SJCRH30 (cell line): ENCODE measurements around the gene TMEM121B. TPM values are rescaled to one million over a fixed set of nuclear protein-coding genes. Genes with fewer than 3 reads are reported as not detected.

ENCODE experiments used
- DNase-seq, 2 experiments: peaks; one replicate each; pipeline ENCODE4 v3.0.0-alpha.2; 2015 to 2020
- H3K27ac ChIP-seq: fragments of 250-450 bp; sonication (Bioruptor Pico); 2 replicates; pipeline ENCODE4 v1.5.1; 2020; ENCODE audit warnings: mild to moderate bottlenecking, moderate library complexity
- H3K27me3 ChIP-seq: fragments of 250-450 bp; sonication (Bioruptor Pico); 2 replicates; pipeline ENCODE4 v1.5.1; 2020; ENCODE audit warnings: mild to moderate bottlenecking, moderate library complexity
- H3K36me3 ChIP-seq: fragments of 250-450 bp; sonication (Bioruptor Pico); 2 replicates; pipeline ENCODE4 v1.5.1; 2020; ENCODE audit warnings: mild to moderate bottlenecking, moderate library complexity
- H3K4me1 ChIP-seq: fragments of 250-450 bp; sonication (Bioruptor Pico); 2 replicates; pipeline ENCODE4 v1.5.1; 2020; ENCODE audit warnings: mild to moderate bottlenecking, moderate library complexity
- H3K4me3 ChIP-seq: fragments of 250-450 bp; sonication (Bioruptor Pico); 2 replicates; pipeline ENCODE4 v1.5.1; 2020; ENCODE audit warnings: mild to moderate bottlenecking, moderate library complexity
- H3K9me3 ChIP-seq: fragments of 250-450 bp; sonication (Bioruptor Pico); replicated peaks from 2 replicates; pipeline ENCODE4 v1.5.1; 2020; ENCODE audit warnings: mild to moderate bottlenecking, moderate library complexity
- total RNA-seq: library from RNA; depleted of rRNA; stranded (reverse); fragments of >200 nt; shearing (Covaris generic); gene quantifications from 2 replicates; pipeline ENCODE4 v1.2.3, GENCODE V29; 2014

Gene TMEM121B
- total RNA-seq, 1 experiment from 2014 or later = 1.9 TPM

DNA sequence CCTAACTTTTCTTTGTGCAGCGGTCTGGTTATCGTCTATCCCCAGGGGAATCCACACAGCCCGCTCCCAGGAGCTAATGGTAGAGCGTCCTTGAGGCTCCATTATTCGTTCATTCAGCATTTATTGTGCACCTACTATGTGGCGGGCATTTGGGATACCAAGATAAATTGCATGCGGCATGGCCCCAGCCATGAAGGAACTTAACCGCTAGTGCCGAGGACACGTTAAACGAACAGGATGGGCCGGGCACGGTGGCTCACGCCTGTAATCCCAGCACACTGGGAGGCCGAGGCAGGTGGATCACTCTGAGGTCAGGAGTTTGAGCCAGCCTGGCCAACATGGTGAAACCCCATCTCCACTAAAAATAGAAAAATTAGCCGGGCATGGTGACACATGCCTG is 11.2 kb downstream of the TMEM121B start:
- Histone ChIP-seq H3K27me3 (no peaks in the 10 kb centered on the region), H3K9me3 (no peaks in the 10 kb centered on the region), H3K4me1 (no peaks in the 10 kb centered on the region), H3K27ac (no peak overlapping the region), H3K36me3 (no peaks in the 10 kb centered on the region), H3K4me3 (no peak overlapping the region)
- DNase-seq = no peak

DNA sequence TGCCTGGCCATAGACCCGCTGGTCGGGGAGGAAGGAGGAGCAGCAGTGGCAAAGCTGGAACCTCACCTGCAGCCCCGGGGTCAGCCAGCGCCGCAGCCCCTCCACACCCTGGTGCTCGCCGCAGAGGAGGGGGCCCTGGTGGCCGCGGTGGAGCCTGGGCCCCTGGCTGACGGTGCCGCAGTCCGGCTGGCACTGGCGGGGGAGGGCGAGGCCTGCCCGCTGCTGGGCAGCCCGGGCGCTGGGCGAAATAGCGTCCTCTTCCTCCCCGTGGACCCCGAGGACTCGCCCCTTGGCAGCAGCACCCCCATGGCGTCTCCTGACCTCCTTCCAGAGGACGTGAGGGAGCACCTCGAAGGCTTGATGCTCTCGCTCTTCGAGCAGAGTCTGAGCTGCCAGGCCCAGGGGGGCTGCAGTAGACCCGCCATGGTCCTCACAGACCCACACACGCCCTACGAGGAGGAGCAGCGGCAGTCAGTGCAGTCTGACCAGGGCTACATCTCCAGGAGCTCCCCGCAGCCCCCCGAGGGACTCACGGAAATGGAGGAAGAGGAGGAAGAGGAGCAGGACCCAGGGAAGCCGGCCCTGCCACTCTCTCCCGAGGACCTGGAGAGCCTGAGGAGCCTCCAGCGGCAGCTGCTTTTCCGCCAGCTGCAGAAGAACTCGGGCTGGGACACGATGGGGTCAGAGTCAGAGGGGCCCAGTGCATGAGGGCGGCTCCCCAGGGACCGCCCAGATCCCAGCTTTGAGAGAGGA is 11.9 kb downstream of the TMEM121B start:
- no peaks in the 10 kb centered on the region for H3K36me3 ChIP-seq
- no peak overlapping the region for H3K27ac ChIP-seq
- DNase-seq = no peak
- H3K9me3 ChIP-seq = no peaks in the 10 kb centered on the region
- H3K4me1 ChIP-seq = no peaks in the 10 kb centered on the region
- no peaks in the 10 kb centered on the region for H3K27me3 ChIP-seq
- H3K4me3 ChIP-seq = no peak overlapping the region

DNA sequence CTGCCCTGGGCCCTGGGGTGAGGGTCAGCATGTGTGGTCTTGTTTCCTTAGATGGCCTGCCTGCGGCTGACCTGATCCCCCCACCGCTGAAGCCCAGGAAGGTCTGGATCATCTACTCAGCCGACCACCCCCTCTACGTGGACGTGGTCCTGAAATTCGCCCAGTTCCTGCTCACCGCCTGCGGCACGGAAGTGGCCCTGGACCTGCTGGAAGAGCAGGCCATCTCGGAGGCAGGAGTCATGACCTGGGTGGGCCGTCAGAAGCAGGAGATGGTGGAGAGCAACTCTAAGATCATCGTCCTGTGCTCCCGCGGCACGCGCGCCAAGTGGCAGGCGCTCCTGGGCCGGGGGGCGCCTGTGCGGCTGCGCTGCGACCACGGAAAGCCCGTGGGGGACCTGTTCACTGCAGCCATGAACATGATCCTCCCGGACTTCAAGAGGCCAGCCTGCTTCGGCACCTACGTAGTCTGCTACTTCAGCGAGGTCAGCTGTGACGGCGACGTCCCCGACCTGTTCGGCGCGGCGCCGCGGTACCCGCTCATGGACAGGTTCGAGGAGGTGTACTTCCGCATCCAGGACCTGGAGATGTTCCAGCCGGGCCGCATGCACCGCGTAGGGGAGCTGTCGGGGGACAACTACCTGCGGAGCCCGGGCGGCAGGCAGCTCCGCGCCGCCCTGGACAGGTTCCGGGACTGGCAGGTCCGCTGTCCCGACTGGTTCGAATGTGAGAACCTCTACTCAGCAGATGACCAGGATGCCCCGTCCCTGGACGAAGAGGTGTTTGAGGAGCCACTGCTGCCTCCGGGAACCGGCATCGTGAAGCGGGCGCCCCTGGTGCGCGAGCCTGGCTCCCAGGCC is 12.7 kb downstream of the TMEM121B start:
- H3K27ac ChIP-seq = no peak overlapping the region
- no peaks in the 10 kb centered on the region for H3K4me1 ChIP-seq
- no peaks in the 10 kb centered on the region for H3K9me3 ChIP-seq
- no peak for DNase-seq
- no peaks in the 10 kb centered on the region for H3K36me3 ChIP-seq
- H3K27me3 ChIP-seq = no peaks in the 10 kb centered on the region
- H3K4me3 ChIP-seq = no peak overlapping the region

DNA sequence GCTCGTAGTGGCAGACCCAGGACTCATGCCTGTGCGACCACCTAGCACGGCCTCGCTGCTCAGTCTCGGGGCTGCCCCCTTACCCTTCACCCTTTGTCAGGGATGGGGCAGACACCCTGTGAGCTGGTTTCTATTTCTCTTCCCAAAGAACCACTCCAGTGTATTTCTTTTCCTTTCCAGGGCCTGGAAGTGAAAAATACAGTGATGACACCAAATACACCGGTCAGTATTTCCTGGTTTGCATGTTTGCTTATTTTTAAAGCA is 13.7 kb downstream of the TMEM121B start:
- Histone ChIP-seq H3K36me3 (no peaks in the 10 kb centered on the region), H3K4me1 (no peaks in the 10 kb centered on the region), H3K27ac (no peak overlapping the region), H3K9me3 (no peaks in the 10 kb centered on the region), H3K4me3 (no peak overlapping the region), H3K27me3 (no peaks in the 10 kb centered on the region)
- no peak for DNase-seq

DNA sequence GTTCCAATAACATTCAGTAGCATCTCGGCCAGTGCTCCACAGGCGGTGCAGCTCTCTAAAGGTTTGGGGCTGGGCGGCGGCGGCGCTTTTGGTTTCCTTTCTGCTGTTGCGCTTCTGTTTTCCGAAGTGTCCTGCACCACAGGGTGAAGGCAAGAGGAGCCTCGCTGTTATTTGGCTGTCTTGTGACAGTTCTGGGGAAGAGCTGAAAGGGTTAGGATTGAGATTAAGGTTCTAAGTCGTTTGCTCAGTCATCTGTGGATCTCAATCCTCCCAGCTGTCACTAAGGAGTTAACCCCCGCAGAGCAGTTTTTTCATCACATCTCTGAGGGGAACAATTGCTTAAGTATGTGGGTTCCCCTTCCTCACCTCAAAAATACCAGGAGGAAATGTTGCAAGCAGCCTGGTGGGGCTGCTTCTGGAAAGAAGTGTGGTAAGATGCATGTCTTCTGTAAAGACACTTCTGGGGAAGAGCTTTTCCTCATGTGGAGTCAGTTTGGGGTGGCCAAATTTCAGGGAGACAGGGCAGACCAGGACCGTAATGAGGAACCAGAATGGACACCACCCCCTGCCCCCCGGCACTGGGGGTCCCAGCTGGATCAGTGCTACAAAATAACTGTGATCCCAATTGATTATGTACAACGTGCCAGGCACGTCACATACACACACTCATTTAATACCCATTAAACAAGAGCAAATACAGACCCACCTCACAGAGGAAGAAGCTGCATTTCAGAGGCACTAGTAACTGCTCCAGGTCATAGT is 14.2 kb downstream of the TMEM121B start:
- Histone ChIP-seq H3K4me3 (no peak overlapping the region), H3K4me1 (no peaks in the 10 kb centered on the region), H3K9me3 (no peaks in the 10 kb centered on the region), H3K27ac (no peak overlapping the region), H3K27me3 (no peaks in the 10 kb centered on the region), H3K36me3 (0 out of 2 replicates have a peak, but pooled peaks cover 2% of the 10 kb centered on the region)
- DNase-seq = no peak

DNA sequence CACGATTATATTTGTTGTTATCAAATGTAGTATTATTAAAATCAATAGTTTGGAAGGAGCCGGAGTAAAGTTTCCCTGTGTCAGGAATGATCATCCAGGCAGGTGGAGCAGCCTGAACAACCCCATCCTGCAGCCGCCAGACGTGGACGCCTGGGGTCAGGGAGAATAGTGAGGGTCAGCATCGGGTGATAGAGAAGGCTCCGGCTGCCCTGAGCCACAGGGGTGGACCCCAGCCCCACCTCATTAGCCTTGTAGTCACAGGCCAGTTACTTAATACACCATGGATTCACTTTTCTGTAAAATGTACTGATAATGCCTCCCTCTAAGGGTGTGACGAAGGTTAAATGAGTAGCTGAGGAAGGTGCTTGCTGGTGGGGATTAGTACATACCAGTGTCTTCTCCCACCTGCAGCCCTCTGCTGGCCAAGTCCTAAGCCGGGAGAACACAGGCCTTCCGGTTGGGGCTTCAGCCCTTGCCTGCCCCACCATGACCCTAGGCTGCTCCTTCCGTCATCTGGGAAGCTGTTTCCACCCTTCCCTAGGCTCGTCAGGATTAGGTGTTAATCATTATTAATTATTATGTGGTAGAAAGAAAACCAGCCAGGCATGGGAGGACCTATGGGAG is 14.9 kb downstream of the TMEM121B start:
- H3K36me3 ChIP-seq = 0 out of 2 replicates have a peak, but pooled peaks cover 2% of the 10 kb centered on the region

DNA sequence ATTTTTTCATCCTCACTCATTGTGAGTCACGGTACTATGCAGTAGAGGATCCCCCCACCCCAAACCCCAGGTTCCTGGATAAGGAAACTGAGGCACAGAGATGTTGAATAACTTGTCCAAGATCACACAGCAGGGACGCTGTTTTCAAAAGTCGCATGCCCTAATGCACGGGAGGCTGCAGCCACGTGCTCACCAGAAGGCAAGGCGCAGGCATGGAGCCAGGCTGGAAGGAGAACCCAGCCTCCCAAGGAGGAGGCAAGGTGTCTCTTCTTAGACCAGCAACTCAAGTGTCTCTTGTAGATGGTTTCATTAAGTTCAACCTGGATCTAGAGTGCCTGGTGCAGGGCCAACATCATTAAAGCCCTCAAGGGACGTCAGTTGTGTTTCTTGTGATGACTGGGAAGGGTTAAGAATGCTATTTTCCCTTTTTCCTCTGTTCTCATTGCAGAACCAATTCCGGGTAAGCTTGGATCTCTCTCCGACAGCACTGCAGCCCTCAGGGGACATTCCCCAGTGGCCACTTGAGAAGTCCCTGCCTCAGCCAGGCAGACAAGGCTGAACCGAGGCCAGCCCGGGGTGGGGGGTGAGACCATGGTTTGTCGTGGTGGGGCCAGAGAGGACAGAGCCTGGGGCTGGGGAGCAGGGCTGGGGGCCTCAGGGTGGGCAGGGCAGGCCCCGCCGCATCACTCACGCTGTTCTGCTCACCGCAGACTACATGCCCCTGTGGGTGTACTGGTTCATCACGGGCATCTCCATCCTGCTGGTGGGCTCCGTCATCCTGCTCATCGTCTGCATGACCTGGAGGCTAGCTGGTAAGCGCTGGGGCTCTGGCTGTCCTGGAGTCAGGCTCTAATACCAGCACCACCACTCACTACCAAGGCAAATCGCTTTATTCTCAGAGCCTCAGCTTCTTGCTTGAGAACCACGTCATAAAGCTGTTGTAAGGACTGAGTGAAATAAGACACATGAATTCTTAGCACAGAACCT is 15.7 kb downstream of the TMEM121B start:
- H3K9me3 ChIP-seq = no peaks in the 10 kb centered on the region
- H3K4me3 ChIP-seq = no peak overlapping the region
- 0 out of 2 replicates have a peak, but pooled peaks cover 2% of the 10 kb centered on the region for H3K36me3 ChIP-seq
- no peak overlapping the region for H3K27ac ChIP-seq
- DNase-seq = no peak
- no peaks in the 10 kb centered on the region for H3K27me3 ChIP-seq
- no peaks in the 10 kb centered on the region for H3K4me1 ChIP-seq

More for the DNA sequence above, 14.9 kb downstream of the TMEM121B start:
- H3K27me3 ChIP-seq = no peaks in the 10 kb centered on the region
- no peak overlapping the region for H3K4me3 ChIP-seq
- H3K9me3 ChIP-seq = no peaks in the 10 kb centered on the region
- no peak for DNase-seq
- no peaks in the 10 kb centered on the region for H3K4me1 ChIP-seq
- H3K27ac ChIP-seq = no peak overlapping the region

DNA sequence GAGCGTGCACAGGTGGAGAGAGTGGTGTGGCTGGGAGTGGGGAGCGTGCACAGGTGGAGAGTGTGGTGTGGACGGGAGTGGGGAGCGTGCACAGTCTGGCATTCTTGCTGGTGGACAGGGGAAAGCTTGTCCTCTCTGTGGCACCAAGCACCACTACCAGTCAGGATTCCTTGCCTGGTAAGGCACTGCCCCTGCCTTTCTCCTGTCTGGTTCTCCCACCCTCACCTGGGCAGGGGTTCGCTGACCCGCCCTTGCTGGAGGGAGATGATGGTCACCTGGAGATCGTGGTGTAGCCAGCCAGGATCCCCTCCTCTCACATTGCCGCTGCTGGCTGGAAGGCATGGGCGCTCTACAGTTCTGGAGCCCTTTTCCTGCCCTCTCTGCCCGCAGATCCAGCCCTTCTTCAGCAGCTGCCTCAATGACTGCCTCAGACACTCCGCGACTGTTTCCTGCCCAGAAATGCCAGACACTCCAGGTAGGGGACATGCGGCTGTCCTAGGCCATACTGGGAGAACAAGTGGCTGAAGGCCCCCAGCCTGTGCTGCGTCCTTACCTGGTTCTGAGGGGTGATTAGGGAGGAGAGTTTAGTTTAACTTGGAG is 16.7 kb downstream of the TMEM121B start:
- no peaks in the 10 kb centered on the region for H3K4me1 ChIP-seq
- H3K9me3 ChIP-seq = no peaks in the 10 kb centered on the region
- H3K36me3 ChIP-seq = 0 out of 2 replicates have a peak, but pooled peaks cover 2% of the 10 kb centered on the region
- H3K27me3 ChIP-seq = no peaks in the 10 kb centered on the region
- DNase-seq = no peak
- H3K4me3 ChIP-seq = no peak overlapping the region
- no peak overlapping the region for H3K27ac ChIP-seq

DNA sequence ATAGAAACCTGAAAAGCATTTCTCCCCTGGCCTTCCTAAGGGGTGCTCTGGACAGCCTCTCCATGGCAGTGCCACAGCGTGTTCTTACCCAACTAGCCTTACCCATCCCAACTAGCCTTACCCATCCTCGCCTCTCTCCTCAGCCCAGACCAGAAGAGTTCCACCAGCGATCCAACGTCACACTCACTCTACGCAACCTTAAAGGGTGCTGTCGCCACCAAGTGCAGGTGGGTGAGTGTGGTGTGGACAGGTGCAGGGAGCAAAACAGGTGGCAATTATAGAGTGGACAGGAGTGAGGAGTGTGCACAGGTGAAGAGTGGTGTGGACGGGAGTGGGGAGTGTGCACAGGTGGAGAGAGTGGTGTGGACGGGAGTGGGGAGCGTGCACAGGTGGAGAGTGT is 17.8 kb downstream of the TMEM121B start:
- H3K27ac ChIP-seq = no peak overlapping the region
- H3K9me3 ChIP-seq = no peaks in the 10 kb centered on the region
- H3K4me3 ChIP-seq = no peak overlapping the region
- no peak for DNase-seq
- H3K36me3 ChIP-seq = 0 out of 2 replicates have a peak, but pooled peaks cover 2% of the 10 kb centered on the region
- no peaks in the 10 kb centered on the region for H3K4me1 ChIP-seq
- no peaks in the 10 kb centered on the region for H3K27me3 ChIP-seq

DNA sequence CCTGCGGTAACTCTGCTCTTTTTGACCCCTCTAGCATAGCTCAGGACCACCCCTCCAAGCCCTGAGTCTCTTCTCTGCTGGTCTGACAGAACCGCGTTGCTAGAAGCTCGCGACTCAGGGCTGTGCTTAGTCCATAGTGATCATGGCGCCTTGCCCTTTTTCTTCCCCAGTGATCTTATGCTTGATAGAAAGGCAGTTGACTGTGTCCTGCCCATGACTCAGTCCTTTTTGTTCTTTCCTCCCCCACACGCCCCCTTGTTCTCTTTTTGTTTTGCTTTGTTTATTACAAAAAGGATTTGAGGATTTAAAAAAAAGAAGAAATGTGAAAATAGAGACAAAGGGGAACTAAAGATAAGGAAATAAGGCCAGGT is 18.9 kb downstream of the TMEM121B start:
- H3K36me3 ChIP-seq = 0 out of 2 replicates have a peak, but pooled peaks cover 2% of the 10 kb centered on the region
- H3K27me3 ChIP-seq = no peaks in the 10 kb centered on the region
- H3K4me1 ChIP-seq = no peaks in the 10 kb centered on the region
- H3K27ac ChIP-seq = no peak overlapping the region
- no peak for DNase-seq
- H3K9me3 ChIP-seq = no peaks in the 10 kb centered on the region
- H3K4me3 ChIP-seq = no peak overlapping the region

DNA sequence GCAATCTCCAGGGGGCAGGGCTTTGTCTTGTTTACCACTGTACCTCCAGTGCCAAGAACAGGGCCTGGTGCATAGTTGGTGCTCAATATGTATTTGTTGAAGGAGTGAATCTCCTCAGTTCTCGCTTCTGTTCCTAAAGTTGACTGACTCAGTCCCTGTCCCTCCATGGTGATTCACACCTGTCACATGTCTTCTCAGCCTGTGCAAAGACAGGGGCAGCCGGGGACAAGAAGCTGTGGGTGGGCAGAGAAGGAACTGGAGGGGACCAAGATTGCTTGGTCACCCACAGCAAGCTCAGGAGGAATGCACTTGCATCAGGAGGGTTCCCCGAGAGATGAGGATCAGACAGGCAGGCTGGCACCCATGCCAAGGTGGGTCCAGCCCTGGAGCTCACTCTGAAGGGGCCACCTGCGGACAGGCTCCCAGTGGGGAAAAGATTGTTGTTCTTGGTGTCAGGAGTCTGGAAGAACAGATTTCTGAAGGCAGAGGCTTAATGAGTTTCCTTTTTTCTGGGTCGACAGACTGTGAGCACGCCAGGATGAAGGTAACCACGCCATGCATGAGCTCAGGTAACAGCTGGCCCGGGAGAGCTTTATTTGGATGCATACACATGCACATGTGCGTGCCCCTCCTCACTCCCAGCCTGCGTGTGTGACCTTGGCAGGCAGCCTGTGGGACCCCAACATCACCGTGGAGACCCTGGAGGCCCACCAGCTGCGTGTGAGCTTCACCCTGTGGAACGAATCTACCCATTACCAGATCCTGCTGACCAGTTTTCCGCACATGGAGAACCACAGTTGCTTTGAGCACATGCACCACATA is 19.5 kb downstream of the TMEM121B start:
- no peaks in the 10 kb centered on the region for H3K27me3 ChIP-seq
- H3K9me3 ChIP-seq = no peaks in the 10 kb centered on the region
- DNase-seq = no peak
- no peaks in the 10 kb centered on the region for H3K4me1 ChIP-seq
- H3K4me3 ChIP-seq = no peak overlapping the region
- 0 out of 2 replicates have a peak, but pooled peaks cover 2% of the 10 kb centered on the region for H3K36me3 ChIP-seq
- H3K27ac ChIP-seq = no peak overlapping the region

DNA sequence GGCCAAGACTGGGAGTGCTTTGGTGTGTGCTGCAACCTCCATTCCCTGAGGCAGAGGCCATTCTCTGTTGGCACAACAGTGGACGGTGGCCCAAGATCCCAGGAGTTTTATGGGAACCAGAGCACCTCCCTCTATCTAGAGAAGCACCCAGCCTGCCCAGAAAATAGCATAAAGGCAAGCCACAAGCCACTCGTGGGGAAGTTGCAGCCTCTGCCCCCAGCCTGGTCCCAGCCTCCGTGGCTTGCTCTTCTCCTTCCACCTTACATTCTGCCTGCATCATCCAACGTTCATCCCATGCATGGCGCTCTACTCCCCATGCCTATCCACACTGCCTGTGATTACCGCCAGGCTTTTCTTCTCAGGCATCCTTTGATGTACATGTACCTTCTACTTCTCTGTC is 20.5 kb downstream of the TMEM121B start:
- H3K36me3 ChIP-seq = 0 out of 2 replicates have a peak, but pooled peaks cover 2% of the 10 kb centered on the region
- no peaks in the 10 kb centered on the region for H3K4me1 ChIP-seq
- no peak overlapping the region for H3K27ac ChIP-seq
- DNase-seq = no peak
- no peaks in the 10 kb centered on the region for H3K27me3 ChIP-seq
- no peaks in the 10 kb centered on the region for H3K9me3 ChIP-seq
- H3K4me3 ChIP-seq = no peak overlapping the region

DNA sequence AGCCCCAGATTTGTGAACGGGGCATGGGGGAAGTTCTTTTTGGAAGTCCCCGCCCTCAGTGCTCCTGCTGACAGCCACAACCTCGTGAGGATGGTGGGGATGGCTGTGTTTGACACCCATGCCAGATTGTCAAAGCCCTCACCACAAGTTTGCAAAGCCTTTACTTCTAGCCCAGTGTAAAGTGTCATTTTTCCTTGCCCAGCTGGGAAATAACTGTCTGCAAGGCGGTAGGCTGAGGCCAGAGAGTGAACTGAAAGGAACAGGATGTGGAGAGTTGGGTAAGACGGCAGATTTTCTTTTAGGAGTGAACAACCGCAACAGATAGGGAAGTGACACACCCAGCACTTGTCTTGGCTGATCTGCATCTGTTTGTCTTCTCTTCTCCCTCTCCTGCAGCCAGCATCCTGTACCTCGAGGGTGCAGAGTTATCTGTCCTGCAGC is 22.8 kb downstream of the TMEM121B start:
- H3K4me3 ChIP-seq = no peak overlapping the region
- no peaks in the 10 kb centered on the region for H3K4me1 ChIP-seq
- no peaks in the 10 kb centered on the region for H3K27me3 ChIP-seq
- H3K36me3 ChIP-seq = 0 out of 2 replicates have a peak, but pooled peaks cover 2% of the 10 kb centered on the region
- H3K27ac ChIP-seq = no peak overlapping the region
- no peak for DNase-seq
- H3K9me3 ChIP-seq = no peaks in the 10 kb centered on the region
